Amygdala (tissue), 56 donors: ENCODE data around the gene BAIAP3.

Source experiments
- DNase-seq, 56 donors: peaks; one replicate each; lab custom pipeline; 2025; lab: John Stamatoyannopoulos, UW

The BAIAP3 gene

DNA sequence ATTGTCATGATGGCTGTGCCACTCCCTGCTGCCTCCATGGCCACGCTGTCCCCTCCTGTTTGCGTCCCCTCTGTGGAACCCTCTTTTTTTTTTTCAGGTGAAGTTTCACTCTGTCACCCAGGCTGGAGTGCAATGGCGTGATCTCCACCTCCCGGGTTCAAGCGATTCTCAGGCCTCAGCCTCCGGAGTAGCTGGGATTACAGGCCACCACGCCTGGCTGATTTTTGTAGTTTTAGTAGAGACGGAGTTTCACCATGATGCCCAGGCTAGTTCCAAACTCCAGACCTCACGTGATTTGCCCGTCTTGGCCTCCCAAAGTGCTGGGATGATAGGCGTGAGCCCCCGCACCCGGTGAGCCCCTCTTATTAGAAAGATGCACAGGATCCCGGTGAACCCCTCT, 35.0 kb upstream of the BAIAP3 start:
- no peak for DNase-seq

GRCh38 chr16:1299012-1299867, 34.2 kb upstream of the BAIAP3 start:
- no peak for DNase-seq

DNA sequence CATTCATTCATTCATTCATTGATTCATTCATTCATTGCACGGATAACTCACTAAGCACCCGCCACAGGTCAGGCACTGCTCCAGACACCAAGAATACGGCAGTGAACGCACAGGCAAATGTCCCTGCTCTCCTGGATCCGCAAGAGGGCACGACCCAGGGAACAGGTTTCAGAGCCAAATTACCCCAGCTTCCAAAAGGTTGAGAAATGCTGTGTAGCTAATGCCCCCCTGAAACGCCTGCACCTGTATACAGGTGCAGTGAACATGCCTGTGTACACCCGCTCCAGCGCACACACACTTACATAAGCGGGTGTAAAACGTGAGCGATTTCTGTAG, 33.6 kb upstream of the BAIAP3 start:
- DNase-seq = no peak

- peak in 35 of 56 donors; percentile 4 to 70 (median 21) for DNase-seq
Measured at GRCh38 chr16:1300664-1301476, 32.6 kb upstream of the BAIAP3 start.

DNA sequence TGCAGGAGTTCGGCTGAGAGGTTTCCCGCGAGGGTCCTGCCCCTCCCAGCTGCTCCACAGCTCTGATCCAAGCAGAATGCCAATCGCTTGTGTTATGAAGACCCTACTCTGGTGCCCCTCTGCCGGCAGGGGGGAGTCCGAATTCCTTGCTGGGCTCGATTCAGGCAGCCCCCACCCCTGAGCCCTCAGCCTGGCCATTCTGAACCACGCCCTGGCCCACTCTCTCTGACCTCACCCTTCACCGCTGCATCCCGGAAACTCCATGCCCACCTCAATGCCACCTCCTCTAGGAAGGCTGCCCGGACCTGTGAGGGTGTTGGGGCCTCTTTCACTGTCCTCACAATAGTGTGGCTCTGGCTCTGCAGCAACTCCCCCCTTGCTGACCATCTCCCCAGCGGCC, 31.9 kb upstream of the BAIAP3 start:
- DNase-seq = no peak

DNA sequence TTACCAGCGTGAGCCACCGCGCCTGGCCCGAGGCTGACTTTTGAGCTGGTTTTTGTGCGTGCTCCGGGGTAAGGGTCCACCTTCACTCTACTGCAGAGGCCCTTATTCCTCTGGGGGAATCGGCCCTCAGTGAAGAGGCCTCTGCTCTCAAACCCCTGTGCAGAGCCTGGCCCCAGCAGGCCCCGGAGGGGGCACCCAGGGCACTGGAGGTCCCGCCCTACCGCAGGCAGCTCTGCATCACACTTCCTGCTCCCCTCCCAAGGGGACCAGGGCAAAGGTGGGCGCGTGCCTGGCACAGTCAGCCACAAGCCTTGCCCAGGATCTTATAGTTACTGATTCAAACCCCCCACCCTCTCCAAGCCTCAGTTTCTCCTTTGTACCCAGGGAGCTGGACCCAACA, 27.6 kb upstream of the BAIAP3 start:
- no peak for DNase-seq

DNA sequence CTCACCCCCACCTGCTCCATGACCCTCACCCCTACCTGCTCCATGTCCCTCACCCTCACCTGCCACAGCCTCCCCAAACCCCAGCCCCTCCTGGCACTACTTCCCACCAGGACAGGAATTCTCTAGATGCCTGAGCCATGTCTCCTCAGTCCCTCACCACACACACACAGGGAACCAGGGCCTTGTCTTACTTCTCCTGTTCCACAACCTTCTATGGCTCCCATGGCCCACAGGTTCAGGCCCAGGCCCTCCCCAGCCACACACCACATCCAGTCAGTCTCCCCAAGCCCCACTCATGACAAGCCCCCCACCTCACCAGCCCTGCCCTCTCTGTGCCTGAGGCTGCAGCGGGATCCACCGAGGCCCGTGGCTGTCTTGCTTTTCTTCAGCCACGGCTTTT, 27.1 kb upstream of the BAIAP3 start:
- DNase-seq = no peak

GRCh38 chr16:1308036-1308976, 25.1 kb upstream of the BAIAP3 start:
- peak in 2 of 56 donors; percentile 53 to 86 for DNase-seq

DNA sequence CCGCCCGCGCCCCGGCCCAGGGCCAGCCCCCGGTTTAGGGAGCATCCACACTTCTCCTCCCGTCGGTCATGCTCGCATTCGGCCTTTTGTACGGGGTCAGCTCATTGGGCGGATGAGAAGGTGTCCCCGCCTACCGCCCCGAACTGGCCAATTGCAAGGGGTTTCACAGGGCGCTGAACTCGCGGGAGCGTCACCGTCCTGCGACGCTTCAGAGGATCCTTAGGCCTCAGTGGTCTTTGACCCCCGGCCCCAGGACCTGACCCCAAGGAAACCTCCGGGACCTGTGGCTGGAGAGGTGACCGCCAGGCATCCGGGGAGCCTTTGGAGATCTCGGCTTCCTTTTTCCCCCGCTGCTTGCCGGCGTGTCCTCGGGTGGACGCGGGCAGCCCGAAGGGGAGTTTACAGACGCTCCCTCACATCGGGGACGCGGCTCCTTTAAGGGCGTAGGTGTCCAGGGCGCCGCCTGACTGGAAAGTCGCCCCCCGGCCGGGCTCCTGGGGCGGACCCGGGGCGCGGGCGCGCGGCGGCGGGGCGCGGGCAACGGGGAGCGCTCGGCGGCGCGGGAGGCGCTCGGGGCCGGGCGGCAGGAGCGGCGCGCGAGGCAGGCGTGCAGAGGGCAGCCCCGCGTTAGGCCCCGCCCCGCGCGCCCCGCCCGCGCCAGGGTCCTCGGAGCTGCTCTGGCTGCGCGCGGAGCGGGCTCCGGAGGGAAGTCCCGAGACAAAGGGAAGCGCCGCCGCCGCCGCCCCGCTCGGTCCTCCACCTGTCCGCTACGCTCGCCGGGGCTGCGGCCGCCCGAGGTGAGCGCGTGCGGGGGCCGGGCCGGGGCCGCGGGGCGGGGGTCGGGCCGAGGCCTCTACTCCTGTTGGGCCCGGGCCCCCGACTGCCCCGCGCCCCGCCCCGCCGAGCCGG, 24.2 kb upstream of the BAIAP3 start, which contains the start of gene UBE2I:
Gene UBE2I (plus strand): TSS at position 660 of the 909 bp plus-strand sequence. CDS start 4,395 bp downstream, outside the sequence.
- DNase-seq = peak; percentile 81 to 99 (median 96)

DNA sequence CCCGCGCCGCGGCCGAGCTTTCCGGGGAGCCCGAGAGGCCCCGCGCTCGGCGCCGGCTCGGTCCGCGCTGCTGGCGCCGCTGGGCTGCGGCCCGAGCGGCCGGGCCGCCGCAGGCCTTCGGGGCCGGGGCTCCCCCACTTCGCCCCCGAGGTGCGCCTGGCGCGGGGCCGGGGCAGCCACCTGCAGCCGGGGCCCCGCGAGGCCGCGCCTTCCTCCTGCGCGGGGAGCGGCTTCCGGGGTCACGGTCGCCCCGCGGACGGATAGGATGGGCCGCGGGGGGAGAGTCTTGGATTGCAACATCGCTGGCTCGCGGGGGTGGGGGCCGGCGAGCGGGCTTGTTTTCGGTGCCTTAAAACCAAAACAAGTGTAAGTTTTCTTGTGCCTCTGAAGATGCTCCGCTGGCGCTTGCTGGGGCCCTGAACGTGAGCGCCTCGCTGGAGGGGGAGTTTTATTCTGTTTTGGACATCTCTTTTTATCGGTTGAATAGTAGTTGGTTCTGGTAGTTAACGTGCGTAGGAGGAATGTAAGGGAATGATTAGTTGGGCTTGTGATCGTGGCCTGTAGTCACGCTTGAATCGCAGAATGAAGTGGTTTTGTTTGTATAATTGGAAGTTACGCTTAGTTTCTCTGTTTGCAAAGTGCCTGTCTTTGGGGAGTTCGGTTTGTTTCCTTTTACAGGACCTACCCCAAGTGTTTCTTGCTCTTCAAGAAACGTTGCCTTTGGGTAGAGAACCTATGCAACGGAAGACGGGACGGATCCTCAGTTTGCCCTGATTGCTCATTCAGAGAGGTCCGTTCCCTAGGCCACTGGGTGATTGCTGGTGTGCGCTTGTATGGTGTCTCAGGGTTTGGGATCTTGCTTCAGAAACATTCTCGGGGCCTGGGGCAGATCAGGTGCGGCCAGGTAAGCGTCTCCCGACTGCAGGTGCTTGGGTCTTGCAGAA, 23.3 kb upstream of the BAIAP3 start:
- peak in 2 of 56 donors; percentile 10 to 19 for DNase-seq

- DNase-seq = no peak
Measured at GRCh38 chr16:1310832-1311200, 22.6 kb upstream of the BAIAP3 start.

GRCh38 chr16:1311212-1311737, 22.2 kb upstream of the BAIAP3 start:
- DNase-seq = no peak

DNA sequence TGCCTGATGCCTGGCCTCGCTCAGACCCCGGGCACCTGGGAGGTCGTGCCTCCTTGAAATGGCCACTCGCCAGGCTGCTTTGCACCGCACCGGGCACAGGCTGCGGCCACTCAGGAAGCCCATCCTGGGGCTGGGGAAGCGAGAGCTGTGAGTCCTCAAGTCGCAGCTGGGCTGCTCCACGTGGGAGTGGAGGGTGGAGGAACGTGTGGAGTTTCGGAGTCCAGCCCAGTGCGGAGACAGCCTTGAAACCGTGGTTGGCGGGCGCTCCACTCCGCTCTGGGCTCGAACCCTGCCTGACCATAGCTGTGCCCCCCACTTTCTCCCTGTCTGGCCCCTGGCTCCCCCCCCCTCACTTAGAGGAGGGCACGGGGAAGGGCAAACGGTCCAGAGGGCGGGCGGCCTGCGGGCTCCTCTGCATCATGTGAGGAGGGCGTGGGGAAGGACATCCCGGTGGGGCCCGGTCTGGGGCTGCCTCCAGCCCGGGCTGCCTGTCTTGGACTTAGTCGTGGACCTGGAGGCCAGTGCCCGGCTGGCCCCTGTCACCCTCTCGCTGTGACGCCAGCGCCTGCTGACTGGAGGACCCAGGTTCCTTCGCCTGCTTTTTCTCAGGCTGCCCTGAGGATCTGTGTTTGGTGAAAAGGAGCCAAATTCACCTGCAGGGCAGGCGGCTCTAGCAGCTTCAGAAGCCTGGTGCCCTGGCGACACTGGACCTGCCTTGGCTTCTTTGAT, 21.5 kb upstream of the BAIAP3 start:
- peak in 1 of 56 donors; percentile 11 for DNase-seq

DNA sequence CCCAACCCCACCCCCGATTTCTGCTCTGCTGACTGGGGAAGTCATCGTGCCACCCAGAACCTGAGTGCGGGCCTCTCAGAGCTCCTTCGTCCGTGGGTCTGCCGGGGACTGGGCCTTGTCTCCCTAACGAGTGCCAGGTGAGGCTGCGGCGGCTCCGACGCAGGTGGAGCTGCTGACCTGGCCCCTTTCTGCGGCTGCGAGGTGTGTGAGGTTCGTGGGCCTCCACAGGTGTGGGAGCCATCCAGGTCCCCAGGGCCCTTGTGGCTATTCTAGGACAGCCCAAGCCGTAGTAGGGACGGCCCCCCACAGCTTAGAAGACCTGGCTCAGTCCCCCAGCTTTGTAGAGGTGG, 21.0 kb upstream of the BAIAP3 start:
- no peak for DNase-seq

- no peak for DNase-seq
Measured at GRCh38 chr16:1312903-1313302, 20.5 kb upstream of the BAIAP3 start.

- DNase-seq = no peak
Measured at GRCh38 chr16:1313721-1314369, 19.6 kb upstream of the BAIAP3 start.
